GM12873 (cell line): Measurements from ENCODE around the gene SYT13.

Experiments
- TF ChIP-seq, protein P1 (sequence below): IDR thresholded peaks from 2 replicates; pipeline ENCODE4 v1.5.1; 2012; ENCODE audit warnings: low read depth, mild to moderate bottlenecking, moderate library complexity, low read length, control low read depth; ENCODE audit not compliant: insufficient read depth; ENCODE audit errors: missing control alignments

SYT13 gene

GRCh38 chr11:45294499-45294898, 8.4 kb upstream of the SYT13 start:
- TF ChIP-seq, protein P1, sequence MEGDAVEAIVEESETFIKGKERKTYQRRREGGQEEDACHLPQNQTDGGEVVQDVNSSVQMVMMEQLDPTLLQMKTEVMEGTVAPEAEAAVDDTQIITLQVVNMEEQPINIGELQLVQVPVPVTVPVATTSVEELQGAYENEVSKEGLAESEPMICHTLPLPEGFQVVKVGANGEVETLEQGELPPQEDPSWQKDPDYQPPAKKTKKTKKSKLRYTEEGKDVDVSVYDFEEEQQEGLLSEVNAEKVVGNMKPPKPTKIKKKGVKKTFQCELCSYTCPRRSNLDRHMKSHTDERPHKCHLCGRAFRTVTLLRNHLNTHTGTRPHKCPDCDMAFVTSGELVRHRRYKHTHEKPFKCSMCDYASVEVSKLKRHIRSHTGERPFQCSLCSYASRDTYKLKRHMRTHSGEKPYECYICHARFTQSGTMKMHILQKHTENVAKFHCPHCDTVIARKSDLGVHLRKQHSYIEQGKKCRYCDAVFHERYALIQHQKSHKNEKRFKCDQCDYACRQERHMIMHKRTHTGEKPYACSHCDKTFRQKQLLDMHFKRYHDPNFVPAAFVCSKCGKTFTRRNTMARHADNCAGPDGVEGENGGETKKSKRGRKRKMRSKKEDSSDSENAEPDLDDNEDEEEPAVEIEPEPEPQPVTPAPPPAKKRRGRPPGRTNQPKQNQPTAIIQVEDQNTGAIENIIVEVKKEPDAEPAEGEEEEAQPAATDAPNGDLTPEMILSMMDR = no peak

- TF ChIP-seq, protein P1 = peak; percentile 64
These were observed 7.5 kb upstream of the SYT13 start for GRCh38 chr11:45293566-45294192.

- TF ChIP-seq, protein P1 = no peak
These were observed 4.4 kb upstream of the SYT13 start for GRCh38 chr11:45290586-45290985.

DNA sequence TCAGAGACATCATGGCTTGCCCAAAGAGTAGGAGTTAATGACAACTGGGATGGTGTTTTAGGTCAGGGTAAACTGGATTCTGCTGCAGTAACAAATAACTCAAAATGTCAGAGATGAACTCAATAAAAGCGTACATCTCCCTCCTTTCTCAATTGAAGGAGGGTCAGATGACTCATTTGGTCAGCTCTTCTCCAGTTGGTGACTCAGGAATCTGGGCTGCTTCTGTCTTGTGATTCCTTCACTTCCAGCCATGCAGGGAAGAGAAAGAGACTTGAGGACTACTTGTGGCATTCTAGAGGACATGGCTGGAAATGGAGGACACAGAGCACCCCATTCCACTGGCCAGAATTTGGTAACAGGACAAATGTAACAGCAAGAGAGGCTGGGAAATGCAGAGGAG, 3.2 kb upstream of the SYT13 start:
- TF ChIP-seq, protein P1 = no peak

GRCh38 chr11:45288339-45288738, 2.2 kb upstream of the SYT13 start:
- TF ChIP-seq, protein P1 = no peak

DNA sequence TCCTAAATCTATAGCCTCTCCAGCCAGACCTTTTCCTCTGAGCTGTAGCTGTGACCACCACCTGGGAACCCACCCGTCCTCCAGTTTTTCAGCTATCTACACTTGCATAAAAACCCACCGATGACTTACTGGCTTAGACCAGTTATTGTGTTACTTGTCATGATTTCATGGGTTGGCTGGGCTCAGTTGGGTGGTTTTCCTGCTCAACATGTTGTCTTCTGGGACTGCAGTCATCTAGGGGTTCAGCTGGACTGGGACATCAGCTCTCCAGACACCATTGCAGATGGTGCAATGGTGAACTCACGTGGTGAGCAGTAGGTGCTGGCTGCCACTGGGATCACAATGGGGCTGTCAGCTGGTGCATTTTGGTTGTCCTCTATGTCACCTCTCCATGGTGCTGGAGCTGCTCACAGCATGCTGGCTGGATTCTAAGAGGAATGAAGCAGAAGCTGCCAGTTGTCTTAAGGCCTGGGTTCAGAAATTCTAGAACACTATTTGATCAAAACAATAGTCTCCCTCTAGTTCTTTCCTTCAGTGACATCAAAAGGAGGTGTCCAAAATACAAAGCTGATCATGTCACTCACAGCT, 1.3 kb upstream of the SYT13 start:
- TF ChIP-seq, protein P1 = no peak

DNA sequence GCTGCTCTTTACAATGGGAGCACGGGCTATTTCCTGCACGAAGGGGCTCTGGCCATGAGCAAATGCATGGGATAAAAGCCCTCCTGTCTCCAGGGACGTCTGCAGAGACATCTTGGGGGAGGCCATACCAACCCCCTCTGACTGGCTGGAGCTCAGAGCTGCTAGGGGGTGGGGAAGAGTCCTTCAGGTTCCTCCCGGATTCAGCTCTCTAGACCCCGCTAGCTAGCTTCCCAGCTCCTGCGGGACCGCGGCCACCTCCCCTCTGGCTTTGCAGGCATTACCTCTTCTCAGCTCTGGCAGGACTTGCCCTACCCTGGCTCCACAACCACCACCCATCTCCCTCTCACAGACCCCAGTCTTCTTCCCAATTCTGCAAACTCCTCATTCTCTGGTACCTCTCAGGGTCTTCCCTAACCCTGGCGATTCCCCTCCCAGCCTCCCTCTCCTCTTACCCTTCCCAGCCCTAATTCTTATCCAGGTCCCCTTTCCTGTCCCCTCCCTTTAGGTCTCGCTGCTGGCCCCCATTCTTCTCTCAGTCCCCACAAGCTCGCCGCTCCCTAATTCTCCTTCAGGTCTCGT, 802 bp downstream of the SYT13 start:
- TF ChIP-seq, protein P1 = no peak
